OCI-M2 (cell line): ENCODE results near the gene DDX5.

Source experiments
- DNase-seq: peaks from one replicate; lab custom pipeline; 2025; ENCODE audit not compliant: unreplicated experiment; lab: John Stamatoyannopoulos, UW

The DDX5 gene

DNA sequence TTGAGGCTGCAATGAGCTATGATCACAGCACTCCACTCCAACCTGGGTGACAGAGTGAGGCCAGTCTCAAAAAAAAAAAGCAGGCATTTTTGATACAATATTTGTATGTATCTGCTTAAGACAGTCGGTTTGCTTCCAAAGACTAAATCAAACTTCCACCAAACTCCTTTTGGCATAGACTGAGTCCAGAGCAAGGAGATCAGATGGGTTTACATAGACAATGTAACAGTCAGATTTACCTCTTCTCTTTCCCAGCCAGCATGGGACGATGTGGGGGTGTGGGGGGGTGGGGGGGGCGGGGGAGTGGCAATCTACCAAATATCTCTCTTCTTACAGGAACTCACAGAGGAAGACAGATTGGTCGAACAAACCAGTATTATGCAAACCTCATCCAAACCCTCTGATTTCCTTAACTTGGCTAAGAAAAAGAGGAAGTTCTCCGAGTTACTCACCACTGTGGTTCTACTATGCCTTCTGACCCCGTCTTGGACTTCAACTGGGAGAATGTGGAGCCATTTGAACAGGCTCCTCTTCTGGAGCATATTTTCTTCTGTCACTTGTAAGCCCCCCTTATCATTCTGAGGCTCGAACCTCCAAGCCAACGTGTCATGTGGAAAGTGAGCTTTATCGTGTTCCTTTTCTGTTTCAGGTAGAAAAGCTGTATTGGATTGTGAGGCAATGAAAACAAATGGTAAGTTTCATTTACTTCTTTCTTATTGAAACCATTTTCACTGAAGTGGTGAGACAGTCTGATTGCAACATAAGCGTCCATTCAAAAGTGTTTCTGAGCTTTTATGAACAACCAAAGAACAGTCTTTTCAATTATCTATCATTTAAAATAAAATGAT is 57.2 kb downstream of the DDX5 start, which contains the start of gene MILR1:
TSS of gene MILR1 (plus strand) at position 451 of the 848 bp plus-strand sequence. CDS start at position 505, 54 bp downstream.
- peak; percentile 6 for DNase-seq
